ENCODE measurements around the gene CHKA.

The CHKA gene

GRCh38 chr11:68142028-68142412 lies 20.8 kb upstream of the CHKA start:
- WGBS (ENCODE audit: extremely low coverage, insufficient coverage, low lambda C conversion rate) = no CpG with 5 or more reads among the region's 13 CpGs
- H3K36me3 ChIP-seq (ENCODE audit: control insufficient read depth, insufficient read depth, low read length) = no peaks in the 10 kb centered on the region
- no peak for DNase-seq
- H3K56ac ChIP-seq (ENCODE audit: low read length) = no peak overlapping the region
- no peak overlapping the region for H2AK5ac ChIP-seq (ENCODE audit: low read length)
- H3K23ac ChIP-seq (ENCODE audit: low read length) = no peak overlapping the region
- H3K4me1 ChIP-seq (ENCODE audit: control insufficient read depth, low read depth, low read length) = no peaks in the 10 kb centered on the region
- H3K9ac ChIP-seq (ENCODE audit: low read length) = no peak overlapping the region
- no peak overlapping the region for H3K27ac ChIP-seq (ENCODE audit: low read depth, low read length)
- H4K8ac ChIP-seq (ENCODE audit: low read depth, low read length) = no peak overlapping the region
- H3K4ac ChIP-seq (ENCODE audit: low read depth, low read length) = no peak overlapping the region
- no peaks in the 10 kb centered on the region for H3K27me3 ChIP-seq (ENCODE audit: insufficient read depth, low read length, poor library complexity)
- no peaks in the 10 kb centered on the region for H3K79me1 ChIP-seq (ENCODE audit: low read length)
- no peak overlapping the region for H2BK120ac ChIP-seq (ENCODE audit: low read depth, low read length)
- no peak overlapping the region for H2BK5ac ChIP-seq (ENCODE audit: low read length)
- H2BK15ac ChIP-seq (replicated peaks; ENCODE audit: low read depth) = no peak overlapping the region
- no peak overlapping the region for H4K5ac ChIP-seq (ENCODE audit: low read length)
- H3K18ac ChIP-seq (ENCODE audit: low read length) = no peak overlapping the region
- no peak overlapping the region for H3K4me2 ChIP-seq (ENCODE audit: low read length)
- no peaks in the 10 kb centered on the region for H3K79me2 ChIP-seq (ENCODE audit: control insufficient read depth, insufficient read depth, low read length)
- no peak overlapping the region for H3K4me3 ChIP-seq (ENCODE audit: low read length)

GRCh38 chr11:68141246-68142027 lies 20.2 kb upstream of the CHKA start:
- no peak overlapping the region for H2BK15ac ChIP-seq (replicated peaks; ENCODE audit: low read depth)
- no peak overlapping the region for H4K8ac ChIP-seq (ENCODE audit: low read depth, low read length)
- no peaks in the 10 kb centered on the region for H3K36me3 ChIP-seq (ENCODE audit: control insufficient read depth, insufficient read depth, low read length)
- H3K9ac ChIP-seq (ENCODE audit: low read length) = no peak overlapping the region
- no peak overlapping the region for H2AK5ac ChIP-seq (ENCODE audit: low read length)
- no peaks in the 10 kb centered on the region for H3K79me1 ChIP-seq (ENCODE audit: low read length)
- no peak overlapping the region for H3K4me2 ChIP-seq (ENCODE audit: low read length)
- H2BK5ac ChIP-seq (ENCODE audit: low read length) = no peak overlapping the region
- H3K4ac ChIP-seq (ENCODE audit: low read depth, low read length) = no peak overlapping the region
- H4K5ac ChIP-seq (ENCODE audit: low read length) = no peak overlapping the region
- no peaks in the 10 kb centered on the region for H3K4me1 ChIP-seq (ENCODE audit: control insufficient read depth, low read depth, low read length)
- H3K56ac ChIP-seq (ENCODE audit: low read length) = no peak overlapping the region
- H3K79me2 ChIP-seq (ENCODE audit: control insufficient read depth, insufficient read depth, low read length) = no peaks in the 10 kb centered on the region
- no peak for DNase-seq
- WGBS (ENCODE audit: extremely low coverage, insufficient coverage, low lambda C conversion rate) = no CpG with 5 or more reads among the region's 8 CpGs
- H3K18ac ChIP-seq (ENCODE audit: low read length) = no peak overlapping the region
- no peak overlapping the region for H3K4me3 ChIP-seq (ENCODE audit: low read length)
- no peaks in the 10 kb centered on the region for H3K27me3 ChIP-seq (ENCODE audit: insufficient read depth, low read length, poor library complexity)
- H3K23ac ChIP-seq (ENCODE audit: low read length) = no peak overlapping the region
- H2BK120ac ChIP-seq (ENCODE audit: low read depth, low read length) = no peak overlapping the region
- H3K27ac ChIP-seq (ENCODE audit: low read depth, low read length) = no peak overlapping the region

- Histone ChIP-seq H3K4ac (ENCODE audit: low read depth, low read length) (no peak overlapping the region), H3K56ac (ENCODE audit: low read length) (no peak overlapping the region), H3K36me3 (ENCODE audit: control insufficient read depth, insufficient read depth, low read length) (no peaks in the 10 kb centered on the region), H3K18ac (ENCODE audit: low read length) (no peak overlapping the region), H2BK15ac (replicated peaks; ENCODE audit: low read depth) (no peak overlapping the region), H2BK5ac (ENCODE audit: low read length) (no peak overlapping the region), H3K27me3 (ENCODE audit: insufficient read depth, low read length, poor library complexity) (no peaks in the 10 kb centered on the region), H2AK5ac (ENCODE audit: low read length) (no peak overlapping the region), H3K4me3 (ENCODE audit: low read length) (no peak overlapping the region), H2BK120ac (ENCODE audit: low read depth, low read length) (no peak overlapping the region), H4K8ac (ENCODE audit: low read depth, low read length) (no peak overlapping the region), H3K4me2 (ENCODE audit: low read length) (no peak overlapping the region), H3K27ac (ENCODE audit: low read depth, low read length) (no peak overlapping the region), H3K79me1 (ENCODE audit: low read length) (no peaks in the 10 kb centered on the region), H4K5ac (ENCODE audit: low read length) (no peak overlapping the region), H3K4me1 (ENCODE audit: control insufficient read depth, low read depth, low read length) (no peaks in the 10 kb centered on the region), H3K79me2 (ENCODE audit: control insufficient read depth, insufficient read depth, low read length) (no peaks in the 10 kb centered on the region), H3K9ac (ENCODE audit: low read length) (no peak overlapping the region), H3K23ac (ENCODE audit: low read length) (no peak overlapping the region)
- WGBS (ENCODE audit: extremely low coverage, insufficient coverage, low lambda C conversion rate) = no CpG with 5 or more reads among the region's 9 CpGs
- DNase-seq = no peak
These were observed 19.5 kb upstream of the CHKA start for GRCh38 chr11:68140496-68141245.

- no peak overlapping the region for H3K4me3 ChIP-seq (ENCODE audit: low read length)
These were observed 17.0 kb upstream of the CHKA start for GRCh38 chr11:68138237-68138636.

GRCh38 chr11:68137833-68138232 lies 16.6 kb upstream of the CHKA start:
- Histone ChIP-seq H2BK5ac (ENCODE audit: low read length) (no peak overlapping the region), H3K79me2 (ENCODE audit: control insufficient read depth, insufficient read depth, low read length) (no peaks in the 10 kb centered on the region), H3K4me2 (ENCODE audit: low read length) (no peak overlapping the region), H4K8ac (ENCODE audit: low read depth, low read length) (no peak overlapping the region), H3K27ac (ENCODE audit: low read depth, low read length) (no peak overlapping the region), H4K5ac (ENCODE audit: low read length) (no peak overlapping the region), H3K4me1 (ENCODE audit: control insufficient read depth, low read depth, low read length) (no peaks in the 10 kb centered on the region), H3K4ac (ENCODE audit: low read depth, low read length) (no peak overlapping the region), H3K56ac (ENCODE audit: low read length) (no peak overlapping the region), H2BK120ac (ENCODE audit: low read depth, low read length) (no peak overlapping the region), H3K18ac (ENCODE audit: low read length) (no peak overlapping the region), H2AK5ac (ENCODE audit: low read length) (no peak overlapping the region), H3K4me3 (ENCODE audit: low read length) (no peak overlapping the region), H3K27me3 (ENCODE audit: insufficient read depth, low read length, poor library complexity) (no peaks in the 10 kb centered on the region), H3K36me3 (ENCODE audit: control insufficient read depth, insufficient read depth, low read length) (no peaks in the 10 kb centered on the region), H3K9ac (ENCODE audit: low read length) (no peak overlapping the region), H3K23ac (ENCODE audit: low read length) (no peak overlapping the region), H2BK15ac (replicated peaks; ENCODE audit: low read depth) (no peak overlapping the region), H3K79me1 (ENCODE audit: low read length) (no peaks in the 10 kb centered on the region)
- DNase-seq = no peak
- no CpG with 5 or more reads among the region's 5 CpGs for WGBS (ENCODE audit: extremely low coverage, insufficient coverage, low lambda C conversion rate)

More at GRCh38 chr11:68138237-68138636, 17.0 kb upstream of the CHKA start:
- Histone ChIP-seq H2AK5ac (ENCODE audit: low read length) (no peak overlapping the region), H2BK120ac (ENCODE audit: low read depth, low read length) (no peak overlapping the region), H3K9ac (ENCODE audit: low read length) (no peak overlapping the region), H2BK15ac (replicated peaks; ENCODE audit: low read depth) (no peak overlapping the region), H2BK5ac (ENCODE audit: low read length) (no peak overlapping the region), H3K4me1 (ENCODE audit: control insufficient read depth, low read depth, low read length) (no peaks in the 10 kb centered on the region), H3K79me1 (ENCODE audit: low read length) (no peaks in the 10 kb centered on the region), H3K79me2 (ENCODE audit: control insufficient read depth, insufficient read depth, low read length) (no peaks in the 10 kb centered on the region), H3K23ac (ENCODE audit: low read length) (no peak overlapping the region), H3K36me3 (ENCODE audit: control insufficient read depth, insufficient read depth, low read length) (no peaks in the 10 kb centered on the region), H3K27me3 (ENCODE audit: insufficient read depth, low read length, poor library complexity) (no peaks in the 10 kb centered on the region), H3K27ac (ENCODE audit: low read depth, low read length) (no peak overlapping the region), H4K5ac (ENCODE audit: low read length) (no peak overlapping the region), H3K4me2 (ENCODE audit: low read length) (no peak overlapping the region), H3K4ac (ENCODE audit: low read depth, low read length) (no peak overlapping the region), H3K56ac (ENCODE audit: low read length) (no peak overlapping the region), H4K8ac (ENCODE audit: low read depth, low read length) (no peak overlapping the region), H3K18ac (ENCODE audit: low read length) (no peak overlapping the region)
- WGBS (ENCODE audit: extremely low coverage, insufficient coverage, low lambda C conversion rate) = no CpG with 5 or more reads among the region's 4 CpGs
- no peak for DNase-seq

All from mesendoderm (in vitro differentiated cells).